Natural killer cell (primary cell): ENCODE data around the gene GLYR1. TPM values are rescaled to one million over a fixed set of nuclear protein-coding genes. Genes with fewer than 3 reads are reported as not detected.

ENCODE experiments used
- ATAC-seq, 3 donors: fragments of 150-1000 bp in 2 of 3; fragments of 200-7000 bp in 1 of 3; cut with Tn5 transposase; 1 replicate in 1 of 3; 2 replicates in 2 of 3; pipeline ENCODE4 v1.10.0; 2021; ENCODE audit warnings: mild to moderate bottlenecking in 2 of 3, moderate library complexity in 2 of 3
- DNase-seq, 2 donors: peaks; one replicate each; pipeline versions ENCODE4 v3.0.0 to v3.0.0-alpha.2; 2013 to 2021; ENCODE audit warnings: mixed read lengths in 1 of 2
- H3K27ac ChIP-seq: one replicate; pipeline ENCODE4 v1.5.1; 2013; ENCODE audit warnings: mild to moderate bottlenecking, low read length
- H3K27me3 ChIP-seq: one replicate; pipeline ENCODE4 v1.6.1; 2013; ENCODE audit warnings: low read length; ENCODE audit not compliant: control insufficient read depth, insufficient read depth
- H3K36me3 ChIP-seq: one replicate; pipeline ENCODE4 v1.6.1; 2013; ENCODE audit warnings: low read length; ENCODE audit not compliant: control insufficient read depth, insufficient read depth
- H3K4me1 ChIP-seq: one replicate; pipeline ENCODE4 v1.6.1; 2013; ENCODE audit warnings: low read length; ENCODE audit not compliant: control insufficient read depth, insufficient read depth
- H3K4me3 ChIP-seq: one replicate; pipeline ENCODE4 v1.5.1; 2013; ENCODE audit warnings: low read length
- H3K9me3 ChIP-seq: one replicate; pipeline ENCODE4 v1.6.1; 2013; ENCODE audit warnings: low read length; ENCODE audit not compliant: control insufficient read depth, insufficient read depth
- H3K27ac Mint-ChIP-seq, 2 donors: one replicate each; pipeline ENCODE4 v1.8.0; 2022; ENCODE audit warnings: mild to moderate bottlenecking in 2 of 2, mixed read lengths in 2 of 2, moderate library complexity in 1 of 2
- H3K27me3 Mint-ChIP-seq, 2 donors: one replicate each; pipeline ENCODE4 v1.8.0; 2022; ENCODE audit warnings: low read depth in 2 of 2, mixed read lengths in 2 of 2
- H3K36me3 Mint-ChIP-seq: one replicate; pipeline ENCODE4 v1.8.0; 2022; ENCODE audit warnings: mixed read lengths
- H3K4me1 Mint-ChIP-seq, 2 donors: one replicate each; pipeline ENCODE4 v1.8.0; 2022; ENCODE audit warnings: mixed read lengths in 2 of 2
- H3K4me3 Mint-ChIP-seq: one replicate; pipeline ENCODE4 v1.8.0; 2022; ENCODE audit warnings: mild to moderate bottlenecking, moderate library complexity, mixed read lengths
- H3K9me3 Mint-ChIP-seq, 2 donors: one replicate each; pipeline ENCODE4 v1.8.0; 2022; ENCODE audit warnings: mixed read lengths in 2 of 2
- CTCF ChIP-seq: fragments of 200-600 bp; IDR thresholded peaks from one replicate; pipeline ENCODE4 v1.8.0; 2022; ENCODE audit warnings: antibody characterized with exemption
- WGBS: methylation state at CpG from one replicate; pipeline ENCODE4 v1.1.7; 2013; ENCODE audit warnings: missing lambda C conversion rate; ENCODE audit not compliant: insufficient coverage; 5-methylcytosine and 5-hydroxymethylcytosine counted together
- intact Hi-C: fragments of 100-400 bp; cut with micrococcal nuclease; formaldehyde crosslinking; loops from one replicate; pipeline ENCODE4 v1.14.2; 2022
- total RNA-seq, 4 donors: library from RNA; stranded (reverse); fragments of 120-200 nt in 1 of 4; gene quantifications; one replicate each; pipeline versions ENCODE4 v1.2.3 to v1.2.4, GENCODE V29; 2013 to 2022

Gene GLYR1
- total RNA-seq, 3 donors from 2014 or later (not counting 1 experiment from before 2014, with no cell fraction given), result 112 to 129 (median 125) TPM

GRCh38 chr16:4882000-4882632, 35.0 kb upstream of the GLYR1 start:
- peaks cover 30% of the 10 kb centered on the region for H3K36me3 Mint-ChIP-seq
- H3K4me1 Mint-ChIP-seq, result peaks cover 10 to 12% of the 10 kb centered on the region in 2 donors
- H3K9me3 Mint-ChIP-seq, result no peaks in the 10 kb centered on the region
- H3K27ac Mint-ChIP-seq, result no peak overlapping the region
- H3K27me3 Mint-ChIP-seq, result no peaks in the 10 kb centered on the region
- H3K36me3 ChIP-seq, result peaks cover 73% of the 10 kb centered on the region
- 89% methylated on average over 12 of the region's 14 CpGs for WGBS
- no peak overlapping the region for H3K4me3 Mint-ChIP-seq
- no peak overlapping the region for H3K4me3 ChIP-seq
- no peaks in the 10 kb centered on the region for H3K27me3 ChIP-seq
- H3K4me1 ChIP-seq, result no peaks in the 10 kb centered on the region
- H3K27ac ChIP-seq, result no peak overlapping the region
- H3K9me3 ChIP-seq, result no peaks in the 10 kb centered on the region
- intact Hi-C loops, result no loop called here
- no peak for ATAC-seq
- DNase-seq, result no peak
- TF ChIP-seq CTCF, result no peak

GRCh38 chr16:4880006-4880580, 33.0 kb upstream of the GLYR1 start:
- peaks cover 20% of the 10 kb centered on the region for H3K36me3 Mint-ChIP-seq
- intact Hi-C loops, result no loop called here

GRCh38 chr16:4879049-4879448, 32.0 kb upstream of the GLYR1 start:
- Mint-ChIP-seq H3K4me1 (peaks cover 0 to 5% of the 10 kb centered on the region in 2 donors), H3K27me3 (no peaks in the 10 kb centered on the region)

More at GRCh38 chr16:4880006-4880580, 33.0 kb upstream of the GLYR1 start:
- no peaks in the 10 kb centered on the region for H3K27me3 ChIP-seq
- no peaks in the 10 kb centered on the region for H3K27me3 Mint-ChIP-seq
- no peak overlapping the region for H3K4me3 ChIP-seq
- 98% methylated on average over 17 of the region's 17 CpGs for WGBS
- no peak overlapping the region for H3K27ac Mint-ChIP-seq
- ATAC-seq, result no peak
- H3K4me3 Mint-ChIP-seq, result no peak overlapping the region
- peaks cover 77% of the 10 kb centered on the region for H3K36me3 ChIP-seq
- H3K4me1 ChIP-seq, result no peaks in the 10 kb centered on the region
- H3K9me3 Mint-ChIP-seq, result no peaks in the 10 kb centered on the region
- no peak for DNase-seq
- peaks cover 0 to 2% of the 10 kb centered on the region in 2 donors for H3K4me1 Mint-ChIP-seq
- H3K9me3 ChIP-seq, result no peaks in the 10 kb centered on the region
- H3K27ac ChIP-seq, result no peak overlapping the region
- no peak for TF ChIP-seq CTCF

More at GRCh38 chr16:4879049-4879448, 32.0 kb upstream of the GLYR1 start:
- Mint-ChIP-seq H3K4me3 (no peak overlapping the region), H3K9me3 (no peaks in the 10 kb centered on the region), H3K36me3 (peaks cover 10% of the 10 kb centered on the region), H3K27ac (no peak overlapping the region)
- Histone ChIP-seq H3K4me1 (no peaks in the 10 kb centered on the region), H3K27ac (no peak overlapping the region), H3K36me3 (peaks cover 81% of the 10 kb centered on the region), H3K9me3 (no peaks in the 10 kb centered on the region), H3K4me3 (no peak overlapping the region), H3K27me3 (no peaks in the 10 kb centered on the region)
- ATAC-seq, result no peak
- DNase-seq, result no peak
- no peak for TF ChIP-seq CTCF
- intact Hi-C loops, result no loop called here
- no CpG with 5 or more reads among the region's 4 CpGs for WGBS
